Stimulated activated CD4-positive, alpha-beta T cell treated with anti-CD3 and anti-CD28 coated beads, Interleukin-1b, Interleukin-23, amount 100 ng/mL, for 24 hours (primary cell): Measurements from ENCODE around the gene ZNF764.
A peak's percentile ranks its signal among the peaks of the same experiment; 100 is the strongest.
"Not testable (repeated sequence)": the region's sequence is repeated elsewhere in the genome, so short reads cannot be mapped to it uniquely, and the experiment has no call there.

Experiments
- DNase-seq, 4 experiments: peaks; one replicate each; pipeline ENCODE4 v3.0.0-alpha.2; 2020; ENCODE audit warnings: low read depth in 4 of 4, low spot score in 1 of 4

ZNF764 gene

DNA sequence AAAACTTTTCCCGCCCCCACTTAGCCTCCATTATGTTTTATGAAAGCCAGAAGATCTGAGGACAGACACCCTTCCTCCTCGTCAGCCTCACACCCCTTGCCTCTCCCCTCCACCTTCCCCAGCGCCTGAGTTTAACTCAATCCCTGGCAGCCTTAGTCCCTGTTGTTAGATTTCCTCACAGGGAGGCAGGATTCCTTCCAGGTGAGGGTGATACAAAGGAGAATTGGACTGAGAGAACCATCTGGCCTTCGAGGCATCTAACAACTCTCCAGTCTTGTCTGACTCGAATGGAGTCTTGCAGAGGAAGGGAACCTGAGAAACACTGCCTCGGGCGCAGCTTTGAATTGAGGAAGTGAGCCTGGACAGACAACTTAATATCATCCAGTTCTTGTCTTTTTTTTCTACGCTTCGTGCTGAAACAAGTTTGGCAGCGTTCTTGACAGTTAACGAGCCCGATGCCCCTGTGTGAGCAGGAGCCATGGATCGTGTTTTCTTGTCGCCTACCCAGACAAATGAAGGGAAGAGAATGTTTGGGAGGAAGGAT lies 30.5 kb downstream of the ZNF764 start:
- no peak for DNase-seq

DNA sequence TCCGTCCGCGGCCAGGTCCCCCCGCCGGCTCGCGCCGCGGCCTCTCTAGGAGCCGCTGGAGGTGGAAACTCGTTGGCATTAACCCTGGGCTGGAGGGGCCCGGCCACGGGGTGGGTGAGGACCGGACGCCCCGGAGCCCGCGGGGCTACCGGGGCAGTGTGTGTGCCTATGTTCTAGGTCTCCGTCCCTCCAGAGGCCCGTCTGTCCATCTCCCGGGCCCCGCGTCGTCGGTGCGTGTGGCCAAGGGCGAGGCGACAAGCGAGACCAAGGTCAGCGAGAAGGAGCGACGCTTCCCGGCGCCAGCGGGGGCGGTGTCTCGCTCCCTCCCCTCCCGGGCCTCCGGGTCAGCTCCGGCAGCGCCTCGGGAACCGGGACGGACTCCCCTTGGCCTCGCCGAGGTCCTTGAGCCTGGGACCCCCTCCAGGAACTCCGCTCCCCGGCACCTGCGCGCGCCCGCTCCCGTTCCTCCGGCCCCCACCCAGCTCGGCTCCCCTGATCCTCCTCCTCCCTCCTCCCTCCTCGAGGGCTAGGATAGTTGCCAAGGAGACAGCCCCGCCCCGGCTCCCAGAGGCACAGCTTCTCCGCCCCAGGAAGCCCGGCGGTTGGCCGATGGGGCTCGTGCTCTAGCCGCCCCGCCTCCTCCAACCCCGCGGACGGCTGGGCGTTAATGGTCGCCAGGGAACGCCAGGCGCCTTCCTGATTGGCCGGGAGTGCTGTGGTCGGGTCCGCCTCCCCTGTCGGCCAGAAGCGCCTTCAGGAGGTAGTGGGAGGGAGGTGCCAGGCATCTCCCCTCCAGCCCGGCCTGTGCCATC lies 31.1 kb downstream of the ZNF764 start:
- peak; percentile 72 to 98 (median 84) for DNase-seq

DNA sequence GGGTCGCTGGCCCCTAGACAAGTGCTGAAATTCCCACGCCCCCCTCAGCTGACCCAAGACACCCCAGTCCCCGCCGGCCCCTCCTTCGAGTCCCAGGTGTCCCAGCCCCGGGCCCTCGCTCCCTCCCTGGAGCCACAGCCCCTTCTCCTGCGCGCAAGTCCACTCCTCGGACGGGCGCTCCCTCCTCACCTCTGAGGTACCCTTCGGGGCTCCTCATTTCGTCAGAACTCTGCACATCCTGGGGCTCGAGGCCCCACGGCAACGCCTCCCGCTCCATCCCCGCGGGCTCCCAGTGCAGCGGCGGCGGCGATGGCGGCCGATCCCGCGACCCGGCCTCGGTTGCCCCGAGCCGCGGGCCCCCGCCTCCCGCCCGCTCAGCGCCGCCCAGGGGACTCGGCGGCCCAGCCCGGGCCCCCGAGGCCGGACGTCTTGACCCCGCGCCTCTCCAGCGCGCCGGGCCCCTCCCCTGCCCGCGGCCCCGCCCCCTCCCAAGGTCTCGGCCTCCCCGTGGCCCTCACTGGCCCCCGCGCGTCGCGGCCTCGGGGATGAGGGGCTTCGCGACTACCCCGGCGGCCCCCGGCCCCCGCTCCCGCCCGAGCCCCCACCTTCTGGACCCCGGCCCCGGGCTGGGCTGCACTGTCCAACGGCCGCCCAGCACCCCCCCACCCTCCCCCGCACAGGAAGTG lies 31.9 kb downstream of the ZNF764 start, which contains the start of gene ZNF768:
Gene ZNF768, minus strand, starts transcription at position 430 of the 686 bp plus-strand sequence. Its CDS starts 153 bp downstream, at position 277.
- DNase-seq, result no peak

DNA sequence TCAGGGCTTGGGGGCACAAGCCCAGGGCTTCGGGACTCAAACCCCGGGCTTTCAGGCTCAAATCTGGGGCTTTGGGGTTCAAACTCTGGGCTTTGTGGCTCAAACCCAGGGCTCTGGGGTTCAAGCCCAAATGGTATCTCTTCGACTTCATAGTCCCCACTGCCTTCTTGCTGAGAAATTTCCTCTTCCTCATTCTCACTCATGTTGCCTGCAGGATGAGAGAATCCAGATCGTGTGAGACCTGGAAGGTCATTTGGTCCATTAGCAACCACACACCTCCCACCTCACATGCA lies 32.4 kb downstream of the ZNF764 start:
- DNase-seq, result no peak

DNA sequence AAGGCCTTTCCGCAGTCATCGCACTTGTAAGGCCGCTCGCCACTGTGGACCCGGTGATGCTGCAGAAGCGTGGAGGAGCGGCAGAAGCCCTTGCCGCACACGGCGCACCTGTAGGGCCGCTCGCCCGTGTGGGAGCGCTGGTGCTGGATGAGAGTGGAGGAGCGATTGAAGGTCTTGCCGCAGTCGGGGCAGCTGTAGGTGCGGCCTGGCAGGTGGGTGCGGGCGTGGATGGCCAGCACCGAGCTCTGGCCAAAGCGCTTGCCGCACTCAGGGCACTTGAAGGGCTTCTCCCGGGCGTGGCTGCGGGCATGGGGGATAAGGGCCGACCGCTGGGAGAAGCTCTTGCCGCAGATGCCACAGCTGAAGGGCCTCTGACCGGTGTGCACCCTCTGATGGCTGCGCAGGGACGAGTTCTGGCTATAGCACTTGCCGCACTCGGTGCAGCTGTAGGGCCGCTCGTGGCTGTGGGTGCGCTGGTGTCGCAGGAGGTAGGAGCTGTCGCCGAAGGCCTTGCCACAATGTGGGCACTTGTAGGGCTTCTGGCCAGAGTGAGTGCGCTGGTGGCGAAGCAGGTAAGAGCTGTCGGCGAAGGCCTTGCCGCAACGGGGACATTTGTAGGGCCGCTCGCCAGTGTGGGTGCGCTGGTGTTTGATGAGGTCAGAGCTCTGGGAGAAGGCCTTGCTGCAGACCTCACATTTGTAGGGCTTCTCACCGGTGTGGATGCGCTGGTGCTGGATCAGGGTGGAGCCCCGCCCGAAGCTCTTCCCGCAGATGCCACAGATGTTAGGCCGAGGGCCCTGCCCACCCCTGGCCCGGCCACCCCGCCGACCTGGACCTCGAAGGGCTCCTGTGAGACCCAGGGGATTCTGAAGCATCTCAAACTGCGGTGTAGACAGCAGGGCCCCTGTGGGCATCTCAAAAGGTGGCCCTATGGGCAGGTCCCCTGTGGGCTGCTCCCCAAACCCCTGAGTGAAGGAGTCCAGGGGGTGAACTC lies 33.3 kb downstream of the ZNF764 start:
- no peak for DNase-seq

DNA sequence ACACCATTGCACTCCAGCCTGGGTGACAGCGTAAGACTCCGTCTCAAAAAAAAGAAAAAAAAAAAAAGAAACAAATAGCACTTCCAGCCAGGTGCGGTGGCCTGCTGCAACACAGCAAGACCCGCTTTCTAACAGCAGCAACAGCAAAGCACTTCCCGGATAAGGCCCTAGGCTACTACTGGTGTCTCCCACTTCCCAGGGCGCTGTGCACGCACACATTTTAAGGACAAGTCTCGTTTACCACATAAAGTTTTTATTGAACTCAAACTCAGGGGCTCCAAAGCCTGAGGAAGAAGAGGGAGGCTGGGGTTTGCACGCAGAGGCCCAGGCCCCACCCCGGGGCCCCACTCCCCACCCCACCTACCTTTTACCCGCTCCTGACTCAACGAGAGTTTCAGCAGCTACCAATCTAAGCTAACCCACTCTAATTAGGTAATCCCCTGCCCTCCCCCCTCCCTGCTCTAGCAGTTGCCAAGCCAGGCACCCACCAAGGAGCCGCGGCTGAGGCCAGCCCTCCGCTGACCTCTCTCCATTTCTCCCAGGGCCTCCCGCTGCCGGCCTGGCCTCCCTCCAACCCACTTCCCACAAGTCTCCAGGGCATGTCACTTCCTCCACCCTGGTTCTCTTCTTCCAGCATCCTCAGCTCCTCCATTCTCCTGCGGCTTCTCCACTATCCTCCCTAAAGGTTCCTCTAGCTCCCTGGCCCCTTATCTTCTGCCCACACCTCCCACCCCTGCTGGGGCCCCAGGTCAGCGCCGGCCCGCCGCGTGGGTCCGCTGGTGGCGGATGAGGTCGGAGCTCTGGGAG lies 34.2 kb downstream of the ZNF764 start:
- DNase-seq, result no peak

DNA sequence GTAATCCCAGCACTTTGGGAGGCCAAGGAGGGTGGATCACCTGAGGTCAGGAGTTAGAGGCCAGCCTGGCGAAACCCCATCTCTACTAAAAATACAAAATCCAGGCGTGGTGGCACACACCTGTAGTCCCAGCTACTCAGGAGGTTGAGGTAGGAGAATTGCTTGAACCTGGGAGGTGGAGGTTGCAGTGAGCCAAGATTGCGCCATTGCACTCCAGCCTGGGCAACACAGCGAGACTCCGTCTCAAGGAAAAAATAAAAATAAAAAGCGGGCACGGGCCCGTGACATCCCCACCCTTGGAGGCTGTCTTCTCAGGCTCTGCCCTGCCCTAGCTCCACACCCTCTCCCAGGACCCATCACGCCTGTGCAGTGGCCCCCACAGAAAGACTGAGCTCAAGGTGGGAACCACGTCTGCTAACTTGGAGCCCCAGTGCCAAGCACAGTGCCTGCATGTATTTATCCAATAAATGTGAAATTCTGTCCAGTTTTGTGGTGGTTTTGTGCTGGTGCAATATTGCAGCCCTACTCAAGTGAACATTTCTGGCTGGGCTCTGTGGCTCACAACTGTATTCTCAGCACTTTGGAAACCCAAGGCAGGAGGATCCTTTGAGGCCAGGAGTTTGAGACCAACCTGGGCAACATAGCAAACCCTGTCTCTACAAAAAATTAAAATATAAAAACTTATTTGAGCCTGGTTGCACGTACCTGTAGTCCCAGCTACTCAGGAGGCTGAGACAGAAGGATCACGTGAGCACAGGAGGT lies 35.3 kb downstream of the ZNF764 start:
- DNase-seq, result not testable (repeated sequence)

DNA sequence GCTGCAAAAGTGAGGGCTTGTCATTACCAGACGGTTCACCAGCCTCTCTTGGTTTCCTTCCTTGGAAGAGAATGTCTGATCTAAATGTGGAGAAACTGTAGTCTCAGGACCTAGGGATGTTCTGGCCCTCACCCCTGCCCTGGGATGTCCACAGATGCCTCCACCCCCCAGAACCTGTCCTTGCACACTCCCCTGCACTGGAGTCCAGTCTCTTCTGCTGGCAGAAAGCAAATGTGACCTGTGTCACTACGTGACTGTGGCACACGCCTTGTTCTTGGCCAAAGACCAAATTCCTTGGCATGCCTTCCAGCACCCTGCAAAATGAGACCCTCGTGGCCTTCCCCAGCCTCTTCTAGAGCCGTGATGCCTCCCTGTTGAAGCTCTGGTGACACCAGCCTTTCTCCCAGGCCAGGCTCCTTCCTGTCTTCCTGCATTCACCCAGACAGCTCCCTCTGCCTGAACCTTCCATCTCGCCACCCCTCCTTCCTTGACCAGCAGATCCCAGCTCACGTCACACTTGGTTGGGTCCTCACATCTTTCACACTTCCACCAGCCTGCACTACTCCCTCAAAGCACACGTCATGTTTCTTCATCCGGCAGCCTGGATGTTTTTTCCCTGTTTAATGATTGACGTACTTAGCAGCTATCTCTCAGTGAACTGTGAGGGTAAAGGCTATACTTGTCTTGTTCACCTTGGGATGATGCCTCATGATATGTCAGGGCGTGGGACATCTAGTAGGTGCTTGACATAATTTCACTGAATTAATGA lies 36.1 kb downstream of the ZNF764 start:
- DNase-seq, result no peak

DNA sequence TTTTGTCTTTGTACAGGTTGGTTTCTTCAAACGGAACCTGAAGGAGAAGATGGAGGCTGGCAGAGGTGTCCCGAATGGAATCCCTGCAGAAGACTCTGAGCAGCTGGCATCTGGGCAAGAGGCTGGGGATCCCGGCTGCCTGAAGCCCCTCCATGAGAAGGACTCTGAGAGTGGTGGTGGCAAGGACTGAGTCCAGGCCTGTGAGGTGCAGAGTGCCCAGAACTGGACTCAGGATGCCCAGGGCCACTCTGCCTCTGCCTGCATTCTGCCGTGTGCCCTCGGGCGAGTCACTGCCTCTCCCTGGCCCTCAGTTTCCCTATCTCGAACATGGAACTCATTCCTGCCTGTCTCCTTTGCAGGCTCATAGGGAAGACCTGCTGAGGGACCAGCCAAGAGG lies 36.7 kb downstream of the ZNF764 start:
- no peak for DNase-seq

DNA sequence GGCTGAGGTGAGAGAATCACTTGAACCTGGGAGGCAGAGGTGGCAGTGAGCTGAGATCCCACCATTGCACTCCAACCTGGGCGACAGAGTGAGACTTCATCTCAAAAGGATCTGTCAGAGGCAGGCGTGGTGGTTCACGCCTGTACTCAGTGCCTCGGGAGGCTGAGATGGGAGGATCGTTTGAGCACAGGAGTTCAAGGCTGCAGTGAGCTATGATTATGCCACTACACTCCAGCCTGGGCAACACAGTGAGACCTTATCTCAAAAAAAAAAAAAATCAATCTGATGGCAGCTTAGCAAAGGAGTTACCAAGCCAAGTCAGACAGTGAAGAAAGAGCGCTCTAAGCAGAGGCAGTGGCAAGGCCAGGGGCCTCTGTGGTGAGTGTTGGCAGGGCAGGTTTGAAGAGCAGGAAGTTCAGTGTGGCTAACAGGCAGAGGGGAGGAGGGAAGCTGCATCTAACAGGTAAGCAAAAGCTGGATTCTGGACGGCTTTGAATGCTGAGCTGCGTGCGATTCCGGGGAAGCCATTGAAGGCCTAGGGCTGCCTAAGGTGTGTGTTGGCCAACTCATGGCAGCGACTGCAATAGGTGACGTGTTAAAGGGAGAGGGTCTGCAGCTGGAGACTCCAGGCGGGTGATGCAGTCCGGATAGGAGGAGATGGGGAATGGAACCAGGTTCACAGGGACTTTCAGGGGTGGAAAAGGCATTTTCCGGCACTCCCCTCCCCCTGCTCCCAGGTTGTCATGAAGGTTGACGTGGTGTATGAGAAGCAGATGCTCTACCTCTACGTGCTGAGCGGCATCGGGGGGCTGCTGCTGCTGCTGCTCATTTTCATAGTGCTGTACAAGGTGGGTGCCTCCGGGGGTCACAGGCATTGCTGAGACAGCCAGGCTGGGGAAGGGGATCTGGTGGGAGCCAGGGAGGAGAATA lies 38.8 kb downstream of the ZNF764 start:
- no peak for DNase-seq

DNA sequence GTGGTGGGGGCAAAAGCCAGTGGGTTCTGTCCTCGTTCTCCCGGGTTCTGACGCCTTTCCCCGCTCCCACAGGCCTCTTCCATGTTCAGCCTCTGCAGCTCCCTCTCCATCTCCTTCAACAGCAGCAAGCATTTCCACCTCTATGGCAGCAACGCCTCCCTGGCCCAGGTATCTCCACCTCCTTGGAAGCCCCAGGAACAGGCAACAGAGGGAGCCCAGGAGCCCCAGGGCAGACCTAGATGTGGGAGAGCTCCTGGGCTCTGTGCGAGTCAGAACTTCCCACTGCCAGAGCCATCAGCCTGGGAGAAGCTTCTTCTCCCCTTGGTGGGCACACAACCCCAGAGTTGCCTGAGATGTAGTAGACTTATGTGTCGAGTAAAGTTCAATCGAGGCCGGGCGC lies 39.6 kb downstream of the ZNF764 start:
- DNase-seq, result no peak

DNA sequence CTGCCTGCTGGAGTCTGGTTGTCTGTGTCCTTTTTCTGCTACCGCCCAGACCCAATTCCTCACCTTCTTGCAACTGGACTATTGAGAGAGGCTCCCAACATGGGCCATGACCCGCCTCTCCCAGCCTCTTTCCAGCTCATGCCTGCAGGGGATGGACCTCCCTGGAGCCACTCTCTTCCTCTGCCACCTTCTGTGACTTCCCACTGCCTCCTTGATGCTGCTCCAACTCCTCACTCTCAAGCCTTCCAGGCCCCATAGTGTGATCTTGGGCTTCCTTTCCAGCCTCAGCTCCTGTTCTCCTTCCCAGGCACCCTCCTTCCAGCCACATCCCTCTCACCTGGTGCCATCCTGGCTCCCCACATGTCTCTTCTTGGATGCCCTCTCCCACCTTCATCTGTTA lies 42.9 kb downstream of the ZNF764 start:
- no peak for DNase-seq

DNA sequence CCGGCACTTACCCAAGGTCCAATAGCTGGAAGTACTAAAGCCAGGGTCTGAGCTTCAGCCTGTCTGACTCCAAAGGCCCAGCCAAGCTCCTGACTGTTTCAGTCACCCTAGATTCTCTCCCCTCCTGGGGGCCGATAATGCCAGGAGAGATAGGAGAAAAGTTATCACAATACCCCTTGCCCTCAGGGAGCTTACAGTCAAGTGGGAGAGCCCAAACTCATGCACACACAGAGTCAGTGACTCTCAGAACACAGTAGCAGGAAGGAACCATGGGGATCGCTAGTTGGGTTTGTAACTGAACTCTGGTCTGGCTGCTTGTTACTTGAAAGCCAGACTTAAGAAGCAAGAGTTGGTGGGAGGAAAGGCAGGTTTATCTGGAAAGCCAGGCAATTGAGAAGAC lies 46.7 kb downstream of the ZNF764 start:
- DNase-seq, result no peak

DNA sequence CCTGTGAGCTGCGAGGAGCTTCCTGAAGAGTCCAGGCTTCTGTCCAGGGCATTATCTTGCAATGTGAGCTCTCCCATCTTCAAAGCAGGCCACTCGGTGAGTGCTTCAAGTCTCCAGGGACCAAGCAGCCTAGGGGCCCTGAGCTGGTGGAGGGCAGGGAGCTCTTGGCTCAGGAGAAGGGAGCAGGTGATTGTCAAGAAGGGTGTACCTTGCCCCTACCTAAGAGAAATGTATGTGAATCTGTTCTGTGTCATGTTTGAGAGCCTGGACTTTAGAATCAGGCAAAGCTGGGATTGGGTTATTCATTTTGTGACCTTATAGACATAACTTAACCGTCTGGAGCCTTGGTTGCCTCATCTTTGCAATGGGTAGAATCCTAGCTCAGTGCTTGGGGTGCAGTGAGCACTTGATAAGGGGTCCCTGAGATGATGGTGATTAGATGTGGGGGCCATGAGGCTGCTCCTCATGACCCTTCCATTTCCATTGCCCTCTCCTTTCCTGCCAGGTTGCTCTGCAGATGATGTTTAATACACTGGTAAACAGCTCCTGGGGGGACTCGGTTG lies 47.7 kb downstream of the ZNF764 start:
- DNase-seq, result no peak

DNA sequence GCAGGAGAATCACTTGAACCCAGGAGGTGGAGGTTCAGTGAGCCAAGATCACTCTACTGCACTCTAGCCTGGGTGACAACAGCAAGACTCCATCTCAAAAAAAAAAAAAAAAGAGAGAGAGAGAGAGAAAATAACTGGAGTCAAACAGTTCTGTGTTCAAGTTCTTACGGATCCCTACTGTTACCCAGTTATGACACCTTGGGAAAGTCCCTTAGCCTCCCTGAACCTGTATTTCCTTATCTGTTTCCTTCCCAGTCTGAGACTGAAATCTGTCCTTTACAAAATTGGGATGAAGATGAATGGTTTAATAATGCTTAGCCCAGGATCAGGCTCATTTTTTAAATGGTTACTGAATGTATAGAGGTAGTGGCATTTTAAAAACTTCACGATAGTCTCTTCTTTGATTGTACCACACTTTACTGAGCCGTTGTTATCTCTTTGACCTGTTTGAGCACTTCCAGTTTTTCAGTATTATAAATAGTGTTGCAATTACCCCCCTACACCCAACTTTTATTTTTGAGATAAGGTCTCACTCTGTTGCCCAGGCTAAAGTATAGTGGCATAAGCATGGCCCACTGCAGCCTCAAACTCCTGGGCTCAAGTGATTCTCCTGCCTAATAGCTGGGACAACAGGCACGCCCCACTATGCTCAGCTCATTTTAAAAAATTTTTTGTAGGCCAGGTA lies 49.0 kb downstream of the ZNF764 start:
- DNase-seq, result no peak
